ENCODE data around the gene PFDN6. TPM values are rescaled to one million over a fixed set of nuclear protein-coding genes. Genes with fewer than 3 reads are reported as not detected.

The PFDN6 gene
- total RNA-seq, 1 experiment from 2014 or later = 104 TPM

- DNase-seq = no peak
- Histone ChIP-seq H3K36me3 (no peaks in the 10 kb centered on the region), H3K4me1 (no peaks in the 10 kb centered on the region), H3K27me3 (no peaks in the 10 kb centered on the region), H3K27ac (no peak overlapping the region), H3K4me3 (no peak overlapping the region), H3K9me3 (replicated peaks) (no peaks in the 10 kb centered on the region)
Measured at GRCh38 chr6:33333666-33334065, 44.3 kb downstream of the PFDN6 start.

GRCh38 chr6:33335916-33336315, 46.5 kb downstream of the PFDN6 start:
- Histone ChIP-seq H3K4me1 (no peaks in the 10 kb centered on the region), H3K36me3 (no peaks in the 10 kb centered on the region), H3K27ac (no peak overlapping the region), H3K4me3 (no peak overlapping the region), H3K9me3 (replicated peaks) (no peaks in the 10 kb centered on the region), H3K27me3 (no peaks in the 10 kb centered on the region)
- no peak for DNase-seq

- no peaks in the 10 kb centered on the region for H3K36me3 ChIP-seq
- H3K4me3 ChIP-seq = no peak overlapping the region
- no peaks in the 10 kb centered on the region for H3K4me1 ChIP-seq
- H3K27ac ChIP-seq = no peak overlapping the region
- H3K27me3 ChIP-seq = no peaks in the 10 kb centered on the region
- H3K9me3 ChIP-seq (replicated peaks) = no peaks in the 10 kb centered on the region
- no peak for DNase-seq
Measured at GRCh38 chr6:33336495-33336894, 47.1 kb downstream of the PFDN6 start.

GRCh38 chr6:33339193-33339592, 49.8 kb downstream of the PFDN6 start:
- no peaks in the 10 kb centered on the region for H3K9me3 ChIP-seq (replicated peaks)
- no peak overlapping the region for H3K4me3 ChIP-seq
- H3K27ac ChIP-seq = no peak overlapping the region
- no peaks in the 10 kb centered on the region for H3K36me3 ChIP-seq
- no peak for DNase-seq
- no peaks in the 10 kb centered on the region for H3K4me1 ChIP-seq
- peaks cover under 1% of the 10 kb centered on the region; the same call in 1 of the 2 replicates for H3K27me3 ChIP-seq

Other genes with a start within 250 kb of the PFDN6 start
- not detected in 2 replicates for gene HLA-DPA1, start 216.0 kb upstream of the PFDN6 start, total RNA-seq (2014; rRNA removed; shearing (Covaris generic))
- not detected in 2 replicates for gene HLA-DPB1, start 213.6 kb upstream of the PFDN6 start, total RNA-seq (2014; rRNA removed; shearing (Covaris generic))
- 3.8 and 4.0 TPM in 2 replicates for gene COL11A2, start 97.1 kb upstream of the PFDN6 start, total RNA-seq (2014; rRNA removed; shearing (Covaris generic))
- 24.4 and 25.9 TPM in 2 replicates for gene RXRB, start 88.9 kb upstream of the PFDN6 start, total RNA-seq (2014; rRNA removed; shearing (Covaris generic))
- gene SLC39A7, start 88.7 kb upstream of the PFDN6 start, total RNA-seq (2014; rRNA removed; shearing (Covaris generic)) = 71.8 and 75.1 TPM in 2 replicates
- 1.0 and 1.5 TPM in 2 replicates for gene HSD17B8, start 84.9 kb upstream of the PFDN6 start, total RNA-seq (2014; rRNA removed; shearing (Covaris generic))
- 14.9 and 16.4 TPM in 2 replicates for gene RING1, start 81.1 kb upstream of the PFDN6 start, total RNA-seq (2014; rRNA removed; shearing (Covaris generic))
- 32.7 and 33.8 TPM in 2 replicates for gene VPS52, start 17.7 kb upstream of the PFDN6 start, total RNA-seq (2014; rRNA removed; shearing (Covaris generic))
- gene RPS18, start 17.5 kb upstream of the PFDN6 start, total RNA-seq (2014; rRNA removed; shearing (Covaris generic)) = 5,924 and 6,385 TPM in 2 replicates
- 0.84 and 0.95 TPM in 2 replicates for gene B3GALT4, start 12.5 kb upstream of the PFDN6 start, total RNA-seq (2014; rRNA removed; shearing (Covaris generic))
- gene WDR46, start 362 bp upstream of the PFDN6 start, total RNA-seq (2014; rRNA removed; shearing (Covaris generic)) = 54.6 and 61.5 TPM in 2 replicates
- 14.3 and 20.9 TPM in 2 replicates for gene RGL2, start 9.3 kb downstream of the PFDN6 start, total RNA-seq (2014; rRNA removed; shearing (Covaris generic))
- gene TAPBP, start 24.5 kb downstream of the PFDN6 start, total RNA-seq (2014; rRNA removed; shearing (Covaris generic)) = 15.4 and 16.2 TPM in 2 replicates
- 7.1 and 9.6 TPM in 2 replicates for gene ZBTB22, start 28.1 kb downstream of the PFDN6 start, total RNA-seq (2014; rRNA removed; shearing (Covaris generic))
- 52.9 and 55.2 TPM in 2 replicates for gene DAXX, start 33.4 kb downstream of the PFDN6 start, total RNA-seq (2014; rRNA removed; shearing (Covaris generic))
- 80.5 and 84.5 TPM in 2 replicates for gene KIFC1, start 102.2 kb downstream of the PFDN6 start, total RNA-seq (2014; rRNA removed; shearing (Covaris generic))
- 21.8 and 25.5 TPM in 2 replicates for gene PHF1, start 121.4 kb downstream of the PFDN6 start, total RNA-seq (2014; rRNA removed; shearing (Covaris generic))
- 181 and 210 TPM in 2 replicates for gene CUTA, start 128.5 kb downstream of the PFDN6 start, total RNA-seq (2014; rRNA removed; shearing (Covaris generic))
- 1.8 and 2.5 TPM in 2 replicates for gene SYNGAP1, start 130.5 kb downstream of the PFDN6 start, total RNA-seq (2014; rRNA removed; shearing (Covaris generic))
- gene ZBTB9, start 165.0 kb downstream of the PFDN6 start, total RNA-seq (2014; rRNA removed; shearing (Covaris generic)) = 9.0 and 11.4 TPM in 2 replicates

Measured in SJCRH30 (cell line).